HEK293 (cell line): ENCODE measurements around the gene BID.

ENCODE experiments used
- CTCF ChIP-seq: fragments of 450-650 bp; formaldehyde crosslinking; IDR thresholded peaks from 2 replicates; pipeline ENCODE4 v1.5.1; 2016; ENCODE audit warnings: missing biosample characterization, missing genetic modification characterization
- ZNF670 ChIP-seq: fragments of 450-650 bp; formaldehyde crosslinking; IDR thresholded peaks from 2 replicates; pipeline ENCODE4 v1.5.1; 2016; ENCODE audit warnings: missing biosample characterization, missing genetic modification characterization, low read depth

- TF ChIP-seq CTCF (tag by site-specific recombination) (no peak), ZNF670 (tag by site-specific recombination) (no peak)
Observed at GRCh38 chr22:17814830-17815229, 40.6 kb upstream of the BID start.
